GM19043 (cell line): ENCODE measurements around the gene ZNF385B.
A peak's percentile ranks its signal among the peaks of the same experiment; 100 is the strongest.

Experiments
- ATAC-seq: cut with Tn5 transposase; IDR thresholded peaks from one replicate; pipeline ENCODE4 v1.9.1; 2021; ENCODE audit warnings: low read depth; ENCODE audit not compliant: unreplicated experiment

The ZNF385B gene

DNA sequence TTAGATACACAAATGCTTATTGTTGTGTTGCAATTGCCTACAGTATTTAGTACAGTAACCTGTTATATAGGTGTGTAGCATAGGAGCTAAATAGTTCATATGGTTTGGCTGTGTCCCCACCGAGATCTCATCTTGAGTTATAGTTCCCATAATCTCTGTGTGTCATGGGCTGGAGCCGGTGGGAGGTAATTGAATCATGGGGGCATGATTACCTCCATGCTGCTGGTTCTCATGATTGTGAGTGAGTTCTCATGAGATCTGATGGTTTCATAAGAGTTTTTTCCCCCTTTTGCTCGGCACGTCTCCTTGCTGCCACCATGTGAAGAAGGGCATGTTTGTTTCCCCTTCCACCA lies 406.3 kb downstream of the ZNF385B start:
- ATAC-seq = no peak

DNA sequence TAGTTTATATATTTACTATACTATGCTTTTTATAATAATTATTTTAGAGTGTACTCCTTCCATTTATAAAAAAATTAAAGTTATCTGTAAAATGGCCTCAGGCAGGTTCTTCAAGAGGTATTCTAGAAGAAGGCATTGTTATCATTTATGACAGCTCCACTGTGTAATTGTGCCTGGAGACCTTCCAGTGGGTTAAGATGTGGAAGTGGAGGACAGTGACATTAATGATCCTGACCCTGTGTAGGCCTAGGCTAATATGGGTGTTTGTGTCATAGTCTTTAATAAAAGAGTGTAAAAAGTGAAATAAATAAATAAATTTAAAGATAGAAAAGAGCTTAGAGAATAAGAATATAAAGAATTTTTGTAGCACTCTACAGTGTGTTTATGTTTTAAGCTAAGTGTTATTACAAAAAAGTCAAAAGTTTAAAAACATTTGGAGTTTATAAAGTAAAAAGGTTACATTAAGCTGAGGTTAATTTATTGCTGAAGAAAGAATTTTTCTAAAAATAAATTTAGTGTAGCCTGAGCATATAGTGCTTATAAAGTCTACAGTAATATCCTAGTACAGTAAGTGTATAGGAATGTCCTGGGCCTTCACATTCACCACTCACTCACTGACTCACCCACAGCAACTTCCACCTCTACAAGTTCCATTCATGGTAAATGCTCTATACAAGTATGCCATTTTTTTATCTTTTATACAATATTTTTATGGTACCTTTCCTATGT lies 406.8 kb downstream of the ZNF385B start:
- no peak for ATAC-seq

DNA sequence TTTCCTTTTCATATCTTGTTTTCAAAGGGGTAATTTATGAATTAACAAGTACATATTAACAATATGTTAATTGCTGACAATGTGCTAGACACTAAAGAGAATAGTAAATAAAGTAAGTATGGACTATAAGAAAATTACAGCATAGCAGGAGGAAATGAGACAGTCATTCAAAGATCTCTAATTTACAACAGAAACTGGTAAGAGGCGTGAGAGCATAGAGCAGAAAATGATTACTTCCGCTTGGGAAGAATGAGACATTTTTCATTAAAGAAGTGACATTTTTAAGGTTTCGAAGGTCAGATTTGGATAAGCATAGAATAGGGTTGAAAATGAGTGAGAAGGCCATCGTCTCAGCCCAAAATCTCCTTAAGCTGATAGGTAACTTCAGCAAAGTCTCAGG lies 412.4 kb downstream of the ZNF385B start:
- ATAC-seq = peak; percentile 71

DNA sequence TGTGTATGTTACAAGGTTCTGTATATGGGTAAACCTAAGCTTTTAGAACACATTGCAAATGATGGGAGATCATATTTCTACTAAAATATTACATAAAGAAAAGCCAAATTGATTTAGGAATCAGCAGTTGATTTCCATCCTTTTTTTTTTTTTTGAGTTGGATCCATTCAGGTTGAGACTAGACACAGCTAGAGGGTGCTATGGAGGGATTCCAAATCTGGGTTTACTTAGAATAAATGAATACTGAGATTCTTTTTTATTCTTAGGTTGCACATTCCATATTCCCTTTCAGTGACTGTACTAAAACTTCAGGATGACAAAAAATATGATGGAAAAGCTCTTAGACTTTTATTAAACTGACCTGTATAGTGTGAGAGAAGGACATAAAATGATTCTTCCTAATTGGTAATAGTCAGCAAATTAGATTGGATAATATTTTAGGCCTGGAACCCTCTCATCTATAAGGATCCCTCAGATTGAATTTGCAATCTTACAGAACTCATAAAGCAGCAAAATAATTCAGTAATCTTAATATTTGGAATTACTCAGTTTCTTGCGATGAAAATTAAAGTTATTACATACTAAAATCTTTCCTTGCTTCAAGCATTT lies 413.5 kb downstream of the ZNF385B start:
- ATAC-seq = no peak

DNA sequence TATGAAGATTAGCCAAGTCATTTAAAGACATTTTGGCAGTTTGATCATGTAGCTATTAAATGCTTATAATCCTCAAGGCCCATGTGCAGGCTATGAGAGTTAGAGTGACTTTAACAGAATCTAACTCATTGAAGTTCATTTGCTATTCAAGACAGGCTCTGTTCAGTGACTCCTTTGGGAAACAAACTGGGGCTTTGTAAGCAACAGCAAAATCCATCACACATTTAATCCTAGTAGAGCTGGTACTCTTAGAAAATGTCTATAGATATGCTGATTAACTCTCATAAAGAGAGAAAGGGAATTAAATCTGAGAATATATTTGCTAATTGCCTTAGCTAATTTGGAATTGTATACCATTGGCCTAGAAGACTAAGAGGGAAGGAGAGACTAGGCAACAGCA lies 414.0 kb downstream of the ZNF385B start:
- ATAC-seq = no peak

DNA sequence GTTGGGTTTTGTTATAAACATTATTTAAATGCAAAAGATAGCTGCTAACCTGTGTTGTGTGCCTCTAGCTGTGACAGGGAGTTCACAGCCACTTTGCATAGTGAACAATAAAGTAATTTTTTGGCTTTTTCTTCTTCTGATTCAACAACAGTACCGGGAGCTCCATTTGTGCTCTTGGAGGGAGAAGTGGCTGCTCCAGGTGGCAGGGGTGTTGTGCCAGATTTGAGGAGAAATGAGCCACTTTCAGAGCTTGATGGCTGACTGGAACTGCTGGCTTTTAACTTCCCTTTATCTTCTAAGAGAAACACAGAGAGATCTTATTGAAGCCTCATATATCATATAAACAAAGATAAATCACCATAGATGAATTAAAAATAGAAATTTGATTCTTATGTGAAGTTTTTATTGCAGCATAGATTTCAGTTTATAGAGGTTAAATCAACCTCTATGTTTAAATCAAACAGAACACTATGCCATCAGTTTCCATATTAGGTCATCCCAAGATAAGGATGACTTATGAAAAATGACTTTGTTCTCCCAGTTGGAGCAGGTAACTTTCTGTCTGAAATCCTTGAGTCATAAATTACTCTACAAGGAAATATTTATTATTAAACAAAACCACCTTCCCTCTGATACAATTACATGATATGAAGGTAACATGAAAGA lies 414.8 kb downstream of the ZNF385B start:
- no peak for ATAC-seq

DNA sequence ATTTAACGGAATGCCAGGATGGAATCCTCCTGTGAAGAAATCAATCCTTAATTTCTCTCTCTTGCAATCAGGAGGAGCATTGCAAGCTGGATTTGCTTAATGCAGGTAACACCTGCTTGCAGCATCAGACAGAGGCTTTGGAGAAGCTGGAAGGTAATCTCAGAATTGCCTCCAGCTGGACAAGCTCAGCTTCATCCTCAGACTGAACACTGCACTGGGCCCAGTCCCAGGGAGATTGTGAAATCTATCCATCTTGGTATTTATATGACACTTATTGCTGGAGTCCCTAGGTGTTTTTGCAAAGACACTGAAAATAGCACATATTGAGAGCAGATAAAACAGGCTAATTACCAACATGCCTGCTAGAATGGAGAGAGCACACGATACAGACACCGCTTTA lies 417.4 kb downstream of the ZNF385B start:
- no peak for ATAC-seq

DNA sequence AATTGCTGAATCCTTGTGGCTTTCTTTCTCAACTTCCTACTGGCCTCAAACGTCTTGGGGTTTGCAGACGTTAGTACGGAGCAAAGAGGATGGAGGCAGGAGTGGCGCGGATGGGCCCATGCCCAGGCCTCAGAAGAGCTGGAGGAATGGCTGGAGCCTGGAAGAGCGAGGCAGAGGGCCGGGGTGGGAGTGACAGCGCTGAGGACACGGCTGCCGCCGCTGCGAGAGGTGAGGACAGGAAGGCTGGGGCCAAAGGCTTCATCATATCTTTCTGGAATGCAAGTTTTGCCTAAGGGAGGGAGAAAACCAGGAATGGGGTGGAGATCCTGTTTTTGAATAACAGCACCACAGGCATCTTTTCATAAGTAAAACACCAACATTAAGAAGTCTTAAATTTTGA lies 418.2 kb downstream of the ZNF385B start:
- no peak for ATAC-seq

DNA sequence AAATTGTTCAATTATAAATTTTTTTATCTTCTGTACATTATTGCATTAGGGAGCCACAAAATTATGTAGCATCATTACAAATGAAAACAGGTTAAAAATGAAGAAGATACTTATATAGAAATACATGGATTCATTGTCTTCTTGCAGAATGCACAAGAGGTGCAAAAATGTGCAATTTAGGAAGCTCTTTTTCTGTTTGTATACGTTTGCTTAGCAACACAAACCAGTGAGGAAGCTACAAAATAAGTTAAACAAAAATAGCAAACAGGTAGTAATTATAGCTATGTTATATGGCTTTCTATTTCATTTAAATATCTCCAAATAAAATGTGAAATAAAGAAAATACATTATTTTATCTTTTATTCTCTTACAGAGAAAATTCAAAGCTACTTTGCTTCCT lies 419.2 kb downstream of the ZNF385B start:
- no peak for ATAC-seq

DNA sequence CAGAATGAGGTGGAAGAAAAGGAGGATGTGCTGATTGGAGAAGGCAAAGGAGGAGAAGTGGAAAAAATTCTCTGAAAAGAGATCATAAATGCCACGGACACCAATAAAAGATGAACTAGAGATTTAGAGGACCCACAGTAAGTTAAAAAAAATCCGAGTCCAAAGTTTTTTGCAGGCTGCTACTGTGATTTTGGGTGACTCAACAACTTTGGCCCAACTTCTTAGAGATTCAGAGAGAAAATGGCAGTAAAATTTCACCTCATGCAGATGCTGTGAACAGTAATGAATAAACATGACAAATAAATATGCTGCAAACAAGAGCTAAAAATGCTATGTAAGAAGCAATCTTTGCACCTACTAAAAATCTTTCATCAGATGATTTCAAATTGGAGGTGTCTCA lies 419.9 kb downstream of the ZNF385B start:
- no peak for ATAC-seq

DNA sequence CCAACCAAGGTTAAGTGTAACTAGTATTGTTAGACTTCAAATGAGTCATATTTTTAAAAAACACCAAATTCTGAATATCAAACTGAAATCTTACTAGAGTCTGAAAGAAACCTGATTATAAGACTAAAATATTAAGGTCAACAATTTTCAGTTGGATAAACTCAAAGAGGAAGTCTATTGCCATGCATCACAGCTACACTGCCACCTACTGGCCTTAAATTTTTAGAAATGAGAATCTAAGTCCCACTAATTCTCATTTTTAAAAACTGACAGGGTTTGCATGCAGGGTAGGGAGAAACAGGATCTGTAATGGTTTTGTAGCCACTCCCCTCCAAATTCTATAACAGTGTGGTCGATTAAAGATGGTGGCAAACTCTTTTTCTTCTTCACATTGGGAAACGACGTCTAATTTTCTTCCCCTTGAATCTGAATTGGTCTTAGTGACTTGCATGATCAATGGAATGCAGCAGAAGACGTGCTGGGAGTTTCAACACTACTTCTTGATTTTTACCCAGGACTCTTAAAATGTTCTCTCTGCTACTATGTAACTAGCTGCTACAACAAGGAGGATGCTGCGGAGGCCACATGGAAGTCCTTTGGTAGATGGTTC lies 420.7 kb downstream of the ZNF385B start:
- ATAC-seq = no peak

DNA sequence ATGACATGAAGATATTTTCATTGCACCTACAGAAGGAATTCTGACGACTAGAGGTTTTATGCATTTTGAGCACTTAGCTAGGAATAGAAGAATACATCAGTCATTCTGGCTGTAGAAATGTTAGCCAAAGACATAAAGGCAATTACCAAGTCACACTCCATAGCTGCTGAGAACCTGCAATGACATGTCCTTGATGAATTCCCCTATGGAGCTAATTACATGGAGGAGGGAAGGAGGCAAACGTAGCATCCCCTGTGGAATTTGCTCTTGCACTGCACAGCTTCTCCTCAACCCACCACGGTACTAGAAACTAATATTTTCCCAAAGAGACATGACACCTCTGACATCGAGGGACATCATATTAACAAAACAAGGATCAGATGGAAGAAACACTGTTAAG lies 422.8 kb downstream of the ZNF385B start:
- no peak for ATAC-seq

DNA sequence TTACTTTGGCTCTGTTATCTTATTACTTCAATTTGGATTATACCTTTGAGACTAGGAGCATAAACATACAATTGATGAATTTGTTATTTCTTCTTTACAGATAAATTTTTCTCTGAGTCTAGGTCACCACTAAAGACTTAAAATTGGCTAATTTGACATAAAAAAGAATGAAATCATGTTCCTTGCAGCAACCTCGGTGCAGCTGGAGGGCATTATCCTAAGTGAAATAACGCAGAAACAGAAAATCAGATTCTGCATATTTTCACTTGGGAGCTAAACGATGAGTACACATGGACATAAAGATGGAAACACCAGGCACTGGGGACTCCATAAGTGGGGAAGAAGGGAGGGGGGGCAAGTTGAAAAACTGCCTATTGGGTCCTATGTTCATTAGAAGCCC lies 424.0 kb downstream of the ZNF385B start:
- ATAC-seq = no peak

DNA sequence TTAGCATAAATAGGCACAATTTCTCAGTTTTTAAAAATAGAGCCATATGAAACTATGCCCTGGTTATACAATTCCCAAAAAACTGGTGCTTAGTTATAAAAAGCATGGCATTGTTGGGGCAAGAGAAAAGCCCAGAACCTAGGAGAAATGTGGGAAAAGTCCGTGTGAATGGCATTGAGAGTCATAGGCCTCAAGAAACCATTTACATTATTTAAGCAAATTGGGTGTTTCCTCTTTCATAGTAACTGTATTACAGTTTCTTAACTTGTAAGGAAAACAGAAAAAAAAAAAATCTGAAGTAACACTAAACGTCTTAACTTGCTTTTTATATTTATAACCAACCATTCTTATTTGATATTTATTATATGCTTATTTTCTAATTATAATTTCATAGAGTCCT lies 425.8 kb downstream of the ZNF385B start:
- no peak for ATAC-seq

DNA sequence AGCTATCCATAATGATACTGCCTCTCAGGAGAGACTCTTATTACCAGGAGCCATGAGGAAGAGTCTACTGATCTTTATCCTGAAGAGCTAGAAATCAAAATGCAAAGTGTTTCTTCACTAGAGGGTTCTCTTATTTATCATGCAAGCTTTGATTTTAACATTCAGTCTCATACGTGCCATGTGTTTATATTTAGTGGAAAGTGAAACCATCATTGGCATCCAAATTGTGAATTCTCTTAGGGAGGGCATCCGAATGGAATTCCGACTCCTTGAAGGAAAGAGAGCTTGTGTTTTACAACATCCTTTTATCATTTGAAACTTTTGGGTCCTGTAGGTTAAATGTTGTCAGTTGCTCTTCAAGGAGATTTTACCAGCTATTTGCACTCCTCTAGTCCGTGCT lies 426.4 kb downstream of the ZNF385B start:
- ATAC-seq = no peak

DNA sequence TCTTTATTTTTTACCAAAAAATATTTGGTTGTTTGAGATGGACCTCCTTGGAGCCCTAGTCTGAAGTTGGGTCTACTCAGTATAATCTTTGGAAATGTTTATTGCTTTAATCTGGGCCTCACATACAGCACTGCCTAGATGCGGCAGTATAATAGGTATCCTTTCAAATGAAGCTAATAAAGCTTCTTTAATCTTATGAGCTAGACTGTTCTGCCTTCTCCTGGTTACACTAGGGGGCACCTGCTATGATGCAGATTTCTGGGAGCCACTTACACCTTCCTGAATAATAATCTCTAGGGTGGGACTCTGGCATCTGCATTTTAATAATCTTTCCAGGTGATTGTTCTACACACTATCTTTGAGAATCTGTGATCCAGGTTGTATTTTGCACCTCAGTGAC lies 427.1 kb downstream of the ZNF385B start:
- ATAC-seq = no peak

DNA sequence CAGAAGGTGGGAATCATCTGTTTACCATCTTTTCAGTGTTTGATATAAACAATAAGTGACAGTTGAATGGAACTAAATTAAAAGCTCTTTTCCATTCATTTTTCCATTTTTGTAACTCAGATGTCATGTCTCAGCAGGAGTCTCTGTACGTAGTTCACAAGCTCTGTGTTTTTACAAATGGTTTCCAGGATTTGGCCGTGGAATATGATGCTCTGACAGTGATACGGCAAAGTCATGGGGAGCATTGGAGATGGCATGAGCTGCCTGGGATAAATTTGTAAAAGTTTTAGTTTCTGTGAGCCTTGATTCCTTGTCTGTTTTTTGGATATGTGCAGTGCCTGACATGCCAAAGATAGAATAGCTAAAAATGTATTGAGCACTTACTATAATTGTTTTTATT lies 428.7 kb downstream of the ZNF385B start:
- no peak for ATAC-seq

DNA sequence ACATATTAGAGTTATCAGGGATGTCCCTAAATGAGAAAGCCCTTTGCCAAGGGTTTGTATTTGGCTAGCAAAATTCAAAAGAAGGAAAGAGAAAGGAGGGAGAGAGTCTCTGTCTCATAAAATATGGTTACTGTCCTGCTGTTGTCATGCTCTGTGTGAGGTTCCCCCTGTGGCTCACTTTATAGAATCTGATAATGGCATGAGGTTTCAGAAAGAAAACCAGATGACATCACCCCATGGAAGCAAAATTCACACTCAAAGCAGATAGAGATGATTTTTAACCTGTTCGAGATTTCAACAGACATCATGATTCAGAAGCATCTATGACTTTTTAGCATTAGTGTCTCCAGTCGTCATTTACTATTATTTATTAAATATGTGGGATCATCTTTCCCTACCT lies 431.8 kb downstream of the ZNF385B start:
- no peak for ATAC-seq

DNA sequence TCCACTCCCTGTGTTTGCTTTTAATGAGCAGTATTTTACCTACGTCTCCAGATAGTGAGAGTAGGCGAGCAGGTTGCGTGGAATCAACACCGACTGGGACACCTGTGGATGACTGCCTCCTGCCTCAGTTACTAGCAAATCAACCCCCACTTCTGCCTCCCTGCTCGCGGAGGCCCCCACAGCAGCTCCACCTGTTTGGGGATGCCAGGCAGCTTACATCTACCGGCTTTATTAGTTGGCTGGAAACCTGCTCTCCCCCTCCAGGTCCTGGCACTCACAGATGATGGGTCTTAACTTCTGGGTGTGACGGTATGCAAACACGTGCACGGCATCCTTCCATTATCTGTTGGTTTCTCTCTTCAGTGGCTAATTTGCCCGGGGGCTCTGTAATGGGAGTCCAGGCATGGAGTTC lies 432.3 kb downstream of the ZNF385B start:
- no peak for ATAC-seq

DNA sequence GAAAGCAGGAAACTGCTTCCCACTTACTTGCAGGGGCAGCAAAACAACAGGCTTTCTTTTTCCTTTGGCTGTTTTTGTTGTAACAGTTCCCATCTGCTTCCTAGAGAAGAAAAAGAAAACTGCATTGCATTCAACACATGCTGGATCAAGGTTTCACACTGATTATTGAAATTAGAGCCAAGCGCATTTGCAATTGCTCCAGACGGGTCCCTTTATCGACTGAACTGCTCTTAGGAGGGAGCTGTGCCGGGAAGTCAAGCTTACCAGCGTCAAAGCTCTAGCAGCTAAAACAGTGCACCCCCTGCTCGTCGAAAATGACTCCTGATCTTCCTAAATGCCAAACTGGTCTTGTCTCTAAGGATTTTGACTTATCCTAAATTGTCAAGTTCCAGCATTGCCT lies 432.8 kb downstream of the ZNF385B start:
- ATAC-seq = no peak

DNA sequence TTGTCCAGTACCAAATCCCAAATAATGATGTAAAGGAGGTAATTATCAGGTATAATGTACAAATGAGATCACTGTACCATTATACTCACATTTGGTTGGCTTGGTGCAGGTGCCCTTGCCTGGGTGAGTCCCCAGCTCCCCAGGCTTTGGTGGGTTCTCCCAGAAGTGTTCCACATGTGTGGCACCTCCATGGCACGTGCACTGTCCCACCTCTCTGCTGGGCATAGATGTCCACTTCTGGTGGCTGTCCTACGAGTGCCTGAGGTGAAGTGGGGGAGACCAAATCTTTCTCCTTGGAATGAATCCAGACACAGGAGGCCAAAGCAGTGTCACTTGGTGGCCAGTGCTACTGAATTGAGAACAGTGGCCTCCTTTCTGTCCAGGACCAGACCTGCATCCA lies 434.3 kb downstream of the ZNF385B start:
- ATAC-seq = no peak

DNA sequence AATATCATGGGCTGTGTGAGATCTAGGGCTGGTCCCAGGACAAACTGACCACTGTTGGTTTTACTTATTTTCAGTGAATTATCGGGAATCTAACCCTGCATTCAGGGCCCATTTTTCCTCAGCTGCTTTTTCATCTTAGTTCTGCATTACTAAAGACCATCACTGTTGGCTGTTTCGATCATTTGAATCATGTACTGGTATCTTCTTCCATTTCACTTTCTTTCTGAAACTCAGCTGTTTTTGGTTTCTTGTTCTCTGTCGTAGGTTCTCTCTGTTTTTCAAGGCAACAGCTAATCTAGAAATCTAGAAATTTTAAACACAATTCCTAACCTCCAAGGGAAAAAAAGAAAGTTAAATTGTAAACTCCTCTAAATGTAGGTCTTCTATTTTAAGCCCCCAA lies 436.8 kb downstream of the ZNF385B start:
- no peak for ATAC-seq
